Panc1 (cell line): ENCODE measurements around the gene PHF21A. TPM values are rescaled to one million over a fixed set of nuclear protein-coding genes. Genes with fewer than 3 reads are reported as not detected.

Source experiments
- ATAC-seq: fragments of 200-7000 bp; cut with Tn5 transposase; 2 replicates; pipeline ENCODE4 v1.9.1; 2020; ENCODE audit warnings: mild to moderate bottlenecking, moderate library complexity
- BruUV-seq: library from RNA; stranded (reverse); fragments of 400-500 nt; replicated peaks from 2 replicates; lab custom pipeline; 2021; lab: Mats Ljungman, UMichigan
- CTCF ChIA-PET: fragments of 300-600 bp; sonication (Branson Sonifier 250); formaldehyde crosslinking; loops from one replicate; lab custom pipeline; 2022; ENCODE audit warnings: antibody characterized with exemption; lab: Charles Lee
- POLR2A ChIA-PET: fragments of 300-600 bp; sonication (Branson Sonifier 250); formaldehyde crosslinking; loops from one replicate; lab custom pipeline; 2022; ENCODE audit warnings: antibody characterized with exemption; lab: Charles Lee
- DNase-seq: peaks from one replicate; pipeline ENCODE4 v3.0.0-alpha.2; 2010; ENCODE audit warnings: low read depth, low spot score
- H3K27ac ChIP-seq: 2 replicates; pipeline ENCODE4 v1.5.1; 2011; ENCODE audit warnings: mild to moderate bottlenecking, low read length, inconsistent platforms
- H3K27me3 ChIP-seq: fragments of 200-500 bp; sonication (Bioruptor generic); 2 replicates; pipeline ENCODE4 v1.6.0; 2014; ENCODE audit warnings: low read length, inconsistent platforms; ENCODE audit not compliant: control insufficient read depth, insufficient read depth
- H3K36me3 ChIP-seq: fragments of 200-500 bp; sonication (Bioruptor generic); 2 replicates; pipeline ENCODE4 v1.5.1; 2014; ENCODE audit warnings: inconsistent platforms, mild to moderate bottlenecking, low read length, moderate library complexity; ENCODE audit not compliant: control insufficient read depth, insufficient read depth
- H3K4me1 ChIP-seq: 2 replicates; pipeline ENCODE4 v1.5.1; 2011; ENCODE audit warnings: inconsistent platforms, mild to moderate bottlenecking, low read length, moderate library complexity; ENCODE audit not compliant: control insufficient read depth, insufficient read depth
- H3K4me3 ChIP-seq, 2 experiments: 2 replicates each; pipeline ENCODE4 v1.5.1; 2011 to 2012; ENCODE audit warnings: low read depth in 2 of 2, low read length in 2 of 2, mild to moderate bottlenecking in 2 of 2, inconsistent platforms in 1 of 2, moderate library complexity in 1 of 2
- H3K9me3 ChIP-seq: fragments of 200-500 bp; sonication (Bioruptor generic); 2 replicates; pipeline ENCODE4 v1.5.1; 2014; ENCODE audit warnings: low read depth, mild to moderate bottlenecking, inconsistent platforms, low read length, moderate library complexity; ENCODE audit not compliant: control insufficient read depth, insufficient read depth
- POLR2AphosphoS5 ChIP-seq: IDR thresholded peaks from 2 replicates; pipeline ENCODE4 v1.6.1; 2012; ENCODE audit warnings: mild to moderate bottlenecking, low read depth, low read length, moderate library complexity
- SIN3A ChIP-seq: IDR thresholded peaks from 2 replicates; pipeline ENCODE4 v1.6.1; 2012; ENCODE audit warnings: low read depth, mild to moderate bottlenecking, low read length, moderate library complexity, borderline replicate concordance; ENCODE audit not compliant: insufficient read depth
- TCF7L2 ChIP-seq: IDR thresholded peaks from 2 replicates; pipeline ENCODE4 v1.6.1; 2011; ENCODE audit warnings: mild to moderate bottlenecking, low read depth, low read length, inconsistent platforms
- in situ Hi-C: cut with HindIII; loops from 2 replicates; pipeline ENCODE4 v1.10.0; 2016; ENCODE audit warnings: low sequenced_read_pairs, low pct_unique_long_range_greater_than_20kb
- intact Hi-C: fragments of 100-400 bp; cut with micrococcal nuclease; formaldehyde crosslinking; loops from one replicate; pipeline ENCODE4 v1.10.0; 2022; ENCODE audit not compliant: unreplicated experiment
- total RNA-seq: library from RNA; stranded (reverse); gene quantifications from one replicate; pipeline ENCODE4 v1.2.1, GENCODE V29; 2021; ENCODE audit not compliant: unreplicated experiment
- TF ChIP-seq, protein P1 (sequence below), 2 experiments: IDR thresholded peaks; 2 replicates each; pipeline ENCODE4 v1.6.1; 2011 to 2012; ENCODE audit warnings: low read depth in 2 of 2, control low read depth in 1 of 2, low read length in 1 of 2, mild to moderate bottlenecking in 1 of 2, moderate library complexity in 1 of 2; ENCODE audit not compliant: insufficient read depth in 1 of 2
- TF ChIP-seq, protein P2 (sequence below): fragments of 450-650 bp; IDR thresholded peaks from 2 replicates; pipeline ENCODE4 v1.5.1; 2017; ENCODE audit warnings: mild to moderate bottlenecking

Gene PHF21A
- total RNA-seq, 1 experiment from 2014 or later: 45.7 TPM

DNA sequence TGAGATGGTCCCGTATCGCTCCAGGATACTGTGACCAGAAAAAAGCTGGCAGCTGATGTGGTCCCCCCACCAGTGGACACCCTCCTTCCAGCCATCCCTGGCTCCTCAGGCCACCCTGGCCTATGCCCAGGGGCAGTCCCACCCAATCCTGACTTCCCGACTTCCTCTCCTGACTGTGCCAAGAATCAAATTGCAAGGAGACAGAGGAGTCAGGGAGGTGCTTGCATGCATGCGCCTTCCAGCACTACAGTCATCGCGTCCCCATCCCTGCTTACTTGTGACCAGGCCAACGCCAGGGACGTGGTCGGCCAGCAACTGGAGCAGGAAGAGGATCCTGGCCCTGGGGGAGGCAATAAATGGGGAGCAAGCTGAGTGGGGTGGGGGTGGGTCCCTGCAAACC lies 210.6 kb downstream of the PHF21A start:
- H3K36me3 ChIP-seq: no peaks in the 10 kb centered on the region; the same call in none of the 2 replicates
- no peak overlapping the region for H3K27ac ChIP-seq
- H3K4me3 ChIP-seq: no peak overlapping the region
- ATAC-seq (no peak), DNase-seq (no peak)
- no peaks in the 10 kb centered on the region for H3K27me3 ChIP-seq
- ChIA-PET POLR2A (no interaction called here), CTCF (no interaction called here)
- H3K9me3 ChIP-seq: no peaks in the 10 kb centered on the region
- no peaks in the 10 kb centered on the region for H3K4me1 ChIP-seq
- intact Hi-C loops: no loop called here
- no TSS peak for BruUV-seq
- TF ChIP-seq POLR2AphosphoS5: no peak
- TF ChIP-seq, protein P1, sequence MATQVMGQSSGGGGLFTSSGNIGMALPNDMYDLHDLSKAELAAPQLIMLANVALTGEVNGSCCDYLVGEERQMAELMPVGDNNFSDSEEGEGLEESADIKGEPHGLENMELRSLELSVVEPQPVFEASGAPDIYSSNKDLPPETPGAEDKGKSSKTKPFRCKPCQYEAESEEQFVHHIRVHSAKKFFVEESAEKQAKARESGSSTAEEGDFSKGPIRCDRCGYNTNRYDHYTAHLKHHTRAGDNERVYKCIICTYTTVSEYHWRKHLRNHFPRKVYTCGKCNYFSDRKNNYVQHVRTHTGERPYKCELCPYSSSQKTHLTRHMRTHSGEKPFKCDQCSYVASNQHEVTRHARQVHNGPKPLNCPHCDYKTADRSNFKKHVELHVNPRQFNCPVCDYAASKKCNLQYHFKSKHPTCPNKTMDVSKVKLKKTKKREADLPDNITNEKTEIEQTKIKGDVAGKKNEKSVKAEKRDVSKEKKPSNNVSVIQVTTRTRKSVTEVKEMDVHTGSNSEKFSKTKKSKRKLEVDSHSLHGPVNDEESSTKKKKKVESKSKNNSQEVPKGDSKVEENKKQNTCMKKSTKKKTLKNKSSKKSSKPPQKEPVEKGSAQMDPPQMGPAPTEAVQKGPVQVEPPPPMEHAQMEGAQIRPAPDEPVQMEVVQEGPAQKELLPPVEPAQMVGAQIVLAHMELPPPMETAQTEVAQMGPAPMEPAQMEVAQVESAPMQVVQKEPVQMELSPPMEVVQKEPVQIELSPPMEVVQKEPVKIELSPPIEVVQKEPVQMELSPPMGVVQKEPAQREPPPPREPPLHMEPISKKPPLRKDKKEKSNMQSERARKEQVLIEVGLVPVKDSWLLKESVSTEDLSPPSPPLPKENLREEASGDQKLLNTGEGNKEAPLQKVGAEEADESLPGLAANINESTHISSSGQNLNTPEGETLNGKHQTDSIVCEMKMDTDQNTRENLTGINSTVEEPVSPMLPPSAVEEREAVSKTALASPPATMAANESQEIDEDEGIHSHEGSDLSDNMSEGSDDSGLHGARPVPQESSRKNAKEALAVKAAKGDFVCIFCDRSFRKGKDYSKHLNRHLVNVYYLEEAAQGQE (IDR thresholded peaks at IDR 0.05; ENCODE audit: insufficient read depth in 1 of 2, low read depth in 2 of 2, low read length in 1 of 2): no peak
- TF ChIP-seq SIN3A: no peak
- no peak for TF ChIP-seq TCF7L2
- TF ChIP-seq, protein P2, sequence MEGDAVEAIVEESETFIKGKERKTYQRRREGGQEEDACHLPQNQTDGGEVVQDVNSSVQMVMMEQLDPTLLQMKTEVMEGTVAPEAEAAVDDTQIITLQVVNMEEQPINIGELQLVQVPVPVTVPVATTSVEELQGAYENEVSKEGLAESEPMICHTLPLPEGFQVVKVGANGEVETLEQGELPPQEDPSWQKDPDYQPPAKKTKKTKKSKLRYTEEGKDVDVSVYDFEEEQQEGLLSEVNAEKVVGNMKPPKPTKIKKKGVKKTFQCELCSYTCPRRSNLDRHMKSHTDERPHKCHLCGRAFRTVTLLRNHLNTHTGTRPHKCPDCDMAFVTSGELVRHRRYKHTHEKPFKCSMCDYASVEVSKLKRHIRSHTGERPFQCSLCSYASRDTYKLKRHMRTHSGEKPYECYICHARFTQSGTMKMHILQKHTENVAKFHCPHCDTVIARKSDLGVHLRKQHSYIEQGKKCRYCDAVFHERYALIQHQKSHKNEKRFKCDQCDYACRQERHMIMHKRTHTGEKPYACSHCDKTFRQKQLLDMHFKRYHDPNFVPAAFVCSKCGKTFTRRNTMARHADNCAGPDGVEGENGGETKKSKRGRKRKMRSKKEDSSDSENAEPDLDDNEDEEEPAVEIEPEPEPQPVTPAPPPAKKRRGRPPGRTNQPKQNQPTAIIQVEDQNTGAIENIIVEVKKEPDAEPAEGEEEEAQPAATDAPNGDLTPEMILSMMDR: no peak
- in situ Hi-C loops: no loop called here

DNA sequence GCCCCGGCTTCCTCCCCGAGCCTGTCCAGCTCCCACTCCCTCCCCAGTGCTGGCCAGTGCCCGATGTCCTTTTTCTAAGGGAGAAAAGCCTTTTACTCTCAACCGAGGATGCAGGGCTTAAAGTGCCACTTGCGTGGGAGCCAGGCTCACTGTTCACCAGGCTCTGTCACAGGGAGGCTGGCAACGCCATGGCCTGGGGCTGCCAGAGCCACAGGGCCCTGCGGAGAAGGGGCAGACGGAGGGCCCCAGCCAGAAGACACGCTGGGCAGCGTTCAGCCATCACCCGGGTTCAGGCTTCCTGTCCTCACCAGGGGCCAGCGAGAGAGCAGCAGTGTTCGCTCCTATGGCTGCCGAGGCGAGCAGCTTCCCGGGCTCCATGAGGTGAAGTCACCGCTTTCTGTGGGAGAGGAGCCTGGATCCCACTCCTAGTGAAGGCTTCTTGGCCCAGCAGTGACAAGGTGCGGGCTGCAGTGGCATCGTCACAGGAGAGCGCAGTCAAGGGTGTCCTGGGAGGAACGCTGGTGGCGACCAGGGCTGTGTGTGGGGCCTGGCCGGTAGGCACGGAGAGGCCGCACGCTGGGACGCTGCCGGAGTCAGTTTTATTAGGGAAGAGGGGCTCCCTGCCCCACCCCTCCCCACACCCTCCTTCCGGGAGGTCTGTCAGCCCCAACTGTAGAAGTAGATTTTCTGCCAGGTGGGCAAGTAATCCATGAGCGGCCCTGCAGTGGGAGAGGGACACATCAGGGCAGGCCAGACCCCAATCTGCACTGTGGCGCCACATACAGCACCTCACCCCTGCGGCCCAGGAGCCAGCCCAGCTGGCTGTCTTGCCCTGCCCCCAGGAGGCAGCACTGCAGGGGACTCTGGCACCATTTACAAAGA lies 211.4 kb downstream of the PHF21A start:
- H3K4me3 ChIP-seq: no peak overlapping the region
- BruUV-seq: no TSS peak
- H3K9me3 ChIP-seq: no peaks in the 10 kb centered on the region
- DNase-seq (no peak), ATAC-seq (no peak)
- H3K27ac ChIP-seq: no peak overlapping the region
- no peaks in the 10 kb centered on the region; the same call in 1 of the 2 replicates for H3K36me3 ChIP-seq
- H3K27me3 ChIP-seq: no peaks in the 10 kb centered on the region
- H3K4me1 ChIP-seq: no peaks in the 10 kb centered on the region
- TF ChIP-seq TCF7L2: no peak
- TF ChIP-seq, protein P2: no peak
- TF ChIP-seq, protein P1 (IDR thresholded peaks at IDR 0.05; ENCODE audit: insufficient read depth in 1 of 2, low read depth in 2 of 2, low read length in 1 of 2): no peak
- no peak for TF ChIP-seq SIN3A
- no peak for TF ChIP-seq POLR2AphosphoS5
- in situ Hi-C loops (no loop called here), intact Hi-C loops (no loop called here)
- ChIA-PET POLR2A (no interaction called here), CTCF (no interaction called here)
